Measurements from ENCODE around the gene SETD1A.

Gene SETD1A

DNA sequence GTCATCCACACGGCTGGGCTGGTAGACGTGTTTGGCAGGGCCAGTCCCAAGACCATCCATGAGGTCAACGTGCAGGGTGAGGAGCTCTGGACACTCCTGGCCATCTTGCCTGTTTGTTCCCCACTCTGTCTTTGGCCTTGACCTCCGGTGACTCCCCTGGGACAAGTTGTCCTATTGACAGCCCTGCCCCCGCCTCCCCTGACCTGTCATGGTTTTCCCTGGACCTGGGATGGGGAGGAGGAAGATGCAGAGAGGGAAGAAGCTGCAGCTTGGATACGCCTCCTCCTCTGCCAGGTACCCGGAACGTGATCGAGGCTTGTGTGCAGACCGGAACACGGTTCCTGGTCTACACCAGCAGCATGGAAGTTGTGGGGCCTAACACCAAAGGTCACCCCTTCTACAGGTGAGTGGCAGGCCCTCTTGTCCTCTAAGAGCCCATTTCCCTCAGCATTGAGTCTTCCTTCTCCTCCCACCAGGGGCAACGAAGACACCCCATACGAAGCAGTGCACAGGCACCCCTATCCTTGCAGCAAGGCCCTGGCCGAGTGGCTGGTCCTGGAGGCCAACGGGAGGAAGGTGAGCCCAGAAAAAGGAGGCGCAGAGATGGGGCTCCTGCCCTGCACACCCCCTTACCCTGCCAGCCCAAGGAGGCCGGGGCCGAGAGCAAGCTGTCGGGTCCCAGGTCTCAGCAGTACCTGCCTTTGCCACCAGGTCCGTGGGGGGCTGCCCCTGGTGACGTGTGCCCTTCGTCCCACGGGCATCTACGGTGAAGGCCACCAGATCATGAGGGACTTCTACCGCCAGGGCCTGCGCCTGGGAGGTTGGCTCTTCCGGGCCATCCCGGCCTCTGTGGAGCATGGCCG lies 28.8 kb downstream of the SETD1A start:
- TF ChIP-seq, protein P1, sequence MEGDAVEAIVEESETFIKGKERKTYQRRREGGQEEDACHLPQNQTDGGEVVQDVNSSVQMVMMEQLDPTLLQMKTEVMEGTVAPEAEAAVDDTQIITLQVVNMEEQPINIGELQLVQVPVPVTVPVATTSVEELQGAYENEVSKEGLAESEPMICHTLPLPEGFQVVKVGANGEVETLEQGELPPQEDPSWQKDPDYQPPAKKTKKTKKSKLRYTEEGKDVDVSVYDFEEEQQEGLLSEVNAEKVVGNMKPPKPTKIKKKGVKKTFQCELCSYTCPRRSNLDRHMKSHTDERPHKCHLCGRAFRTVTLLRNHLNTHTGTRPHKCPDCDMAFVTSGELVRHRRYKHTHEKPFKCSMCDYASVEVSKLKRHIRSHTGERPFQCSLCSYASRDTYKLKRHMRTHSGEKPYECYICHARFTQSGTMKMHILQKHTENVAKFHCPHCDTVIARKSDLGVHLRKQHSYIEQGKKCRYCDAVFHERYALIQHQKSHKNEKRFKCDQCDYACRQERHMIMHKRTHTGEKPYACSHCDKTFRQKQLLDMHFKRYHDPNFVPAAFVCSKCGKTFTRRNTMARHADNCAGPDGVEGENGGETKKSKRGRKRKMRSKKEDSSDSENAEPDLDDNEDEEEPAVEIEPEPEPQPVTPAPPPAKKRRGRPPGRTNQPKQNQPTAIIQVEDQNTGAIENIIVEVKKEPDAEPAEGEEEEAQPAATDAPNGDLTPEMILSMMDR (IDR thresholded peaks at IDR 0.05; ENCODE audit: poor library complexity, severe bottlenecking): no peak
- H3K36me3 ChIP-seq (ENCODE audit: low read depth): peaks cover 10% of the 10 kb centered on the region
- H3K9me3 ChIP-seq (ENCODE audit: severe bottlenecking): no peaks in the 10 kb centered on the region
- no peak overlapping the region for H3K4me3 ChIP-seq (ENCODE audit: severe bottlenecking)
- no peaks in the 10 kb centered on the region for H3K4me1 ChIP-seq (ENCODE audit: insufficient read depth, poor library complexity, severe bottlenecking)
- DNase-seq (ENCODE audit: low spot score) (no peak), ATAC-seq (ENCODE audit: low read depth) (no peak)
- no peak overlapping the region for H3K27ac ChIP-seq (ENCODE audit: poor library complexity, severe bottlenecking)
- no peaks in the 10 kb centered on the region for H3K27me3 ChIP-seq (ENCODE audit: insufficient read depth, poor library complexity, severe bottlenecking)

DNA sequence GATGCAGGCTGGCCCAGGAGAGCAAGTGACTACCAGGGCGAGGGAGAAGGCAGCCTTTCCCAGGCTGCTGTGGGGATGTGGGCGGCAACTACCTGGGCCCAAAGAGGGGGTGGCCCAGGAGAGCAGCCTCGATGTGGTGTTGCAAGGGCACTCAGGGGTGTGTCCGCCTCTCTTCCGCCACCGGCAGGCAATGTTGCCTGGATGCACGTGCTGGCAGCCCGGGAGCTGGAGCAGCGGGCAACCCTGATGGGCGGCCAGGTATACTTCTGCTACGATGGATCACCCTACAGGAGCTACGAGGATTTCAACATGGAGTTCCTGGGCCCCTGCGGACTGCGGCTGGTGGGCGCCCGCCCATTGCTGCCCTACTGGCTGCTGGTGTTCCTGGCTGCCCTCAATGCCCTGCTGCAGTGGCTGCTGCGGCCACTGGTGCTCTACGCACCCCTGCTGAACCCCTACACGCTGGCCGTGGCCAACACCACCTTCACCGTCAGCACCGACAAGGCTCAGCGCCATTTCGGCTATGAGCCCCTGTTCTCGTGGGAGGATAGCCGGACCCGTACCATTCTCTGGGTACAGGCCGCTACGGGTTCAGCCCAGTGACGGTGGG lies 30.1 kb downstream of the SETD1A start:
- ATAC-seq (ENCODE audit: low read depth) (no peak), DNase-seq (ENCODE audit: low spot score) (no peak)
- Histone ChIP-seq H3K27me3 (ENCODE audit: insufficient read depth, poor library complexity, severe bottlenecking) (no peaks in the 10 kb centered on the region), H3K4me3 (ENCODE audit: severe bottlenecking) (no peak overlapping the region), H3K27ac (ENCODE audit: poor library complexity, severe bottlenecking) (no peak overlapping the region), H3K9me3 (ENCODE audit: severe bottlenecking) (no peaks in the 10 kb centered on the region), H3K4me1 (ENCODE audit: insufficient read depth, poor library complexity, severe bottlenecking) (no peaks in the 10 kb centered on the region), H3K36me3 (ENCODE audit: low read depth) (peaks cover 6% of the 10 kb centered on the region; the same call in 1 of the 2 replicates)
- TF ChIP-seq, protein P1 (IDR thresholded peaks at IDR 0.05; ENCODE audit: poor library complexity, severe bottlenecking): no peak

DNA sequence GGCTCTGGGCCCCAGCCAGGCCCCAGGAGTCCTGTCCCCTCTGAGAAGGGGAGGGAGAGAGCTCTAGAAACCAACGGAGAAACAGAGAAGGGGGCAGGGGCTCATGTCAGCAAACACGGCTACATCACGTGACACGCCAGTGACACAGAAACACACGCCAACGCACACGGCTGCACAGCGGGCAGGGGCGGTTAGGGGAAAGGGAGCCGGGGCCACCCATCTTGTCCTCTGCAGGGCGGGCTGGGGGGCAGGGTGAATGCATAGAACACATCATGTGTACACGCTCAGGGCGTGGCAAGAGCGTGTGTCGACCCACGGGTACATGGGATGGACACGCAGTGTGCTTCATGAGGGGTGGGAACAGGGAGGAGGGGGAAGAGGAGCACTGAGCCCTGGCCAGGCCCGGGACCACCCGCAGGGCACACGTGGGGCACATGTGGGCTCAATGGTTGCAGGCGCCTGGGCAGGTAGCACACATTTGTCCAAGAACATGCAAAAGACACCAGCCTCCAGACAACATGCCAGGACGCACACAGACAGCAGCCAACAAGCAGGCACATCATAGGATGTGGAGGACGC lies 32.0 kb downstream of the SETD1A start:
- H3K4me1 ChIP-seq (ENCODE audit: insufficient read depth, poor library complexity, severe bottlenecking): no peaks in the 10 kb centered on the region
- no peak for ATAC-seq (ENCODE audit: low read depth)

DNA sequence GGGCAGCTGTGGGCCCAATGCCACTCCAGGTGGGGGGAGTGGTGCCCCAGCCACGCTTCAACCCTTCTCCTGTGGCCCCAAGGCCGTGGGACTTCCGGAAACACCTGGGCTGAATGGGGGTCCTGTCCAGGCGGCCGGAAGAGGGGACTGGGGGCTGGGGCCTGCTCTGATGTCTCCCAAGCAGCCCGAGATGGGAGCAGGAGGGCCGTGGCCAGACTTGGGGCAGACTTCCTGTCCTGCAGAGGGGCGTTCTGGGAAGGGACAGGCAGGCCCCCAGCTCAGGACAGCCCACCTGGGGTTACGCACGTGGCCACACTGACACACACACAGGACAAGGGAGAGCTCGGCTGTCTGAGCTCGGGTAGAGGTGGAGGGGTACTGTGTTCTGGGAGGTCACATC lies 32.6 kb downstream of the SETD1A start:
- Histone ChIP-seq H3K27ac (ENCODE audit: poor library complexity, severe bottlenecking) (no peak overlapping the region), H3K4me3 (ENCODE audit: severe bottlenecking) (no peak overlapping the region), H3K4me1 (ENCODE audit: insufficient read depth, poor library complexity, severe bottlenecking) (no peaks in the 10 kb centered on the region), H3K9me3 (ENCODE audit: severe bottlenecking) (no peaks in the 10 kb centered on the region), H3K27me3 (ENCODE audit: insufficient read depth, poor library complexity, severe bottlenecking) (no peaks in the 10 kb centered on the region), H3K36me3 (ENCODE audit: low read depth) (no peaks in the 10 kb centered on the region)
- peak; percentile 49 for DNase-seq (ENCODE audit: low spot score)
- ATAC-seq (ENCODE audit: low read depth): no peak
- TF ChIP-seq, protein P1 (IDR thresholded peaks at IDR 0.05; ENCODE audit: poor library complexity, severe bottlenecking): no peak

More for the DNA sequence above, 32.0 kb downstream of the SETD1A start:
- Histone ChIP-seq H3K36me3 (ENCODE audit: low read depth) (no peaks in the 10 kb centered on the region; the same call in 1 of the 2 replicates), H3K9me3 (ENCODE audit: severe bottlenecking) (no peaks in the 10 kb centered on the region), H3K27ac (ENCODE audit: poor library complexity, severe bottlenecking) (no peak overlapping the region), H3K27me3 (ENCODE audit: insufficient read depth, poor library complexity, severe bottlenecking) (no peaks in the 10 kb centered on the region), H3K4me3 (ENCODE audit: severe bottlenecking) (no peak overlapping the region)
- DNase-seq (ENCODE audit: low spot score): no peak
- TF ChIP-seq, protein P1 (IDR thresholded peaks at IDR 0.05; ENCODE audit: poor library complexity, severe bottlenecking): no peak

All from RWPE2 (cell line).